Heart right ventricle (tissue), 16 donors: ENCODE results near the gene GGA3. TPM values are rescaled to one million over a fixed set of nuclear protein-coding genes. Genes with fewer than 3 reads are reported as not detected.

Experiments
- ATAC-seq, 8 donors: fragments of 200-7000 bp; cut with Tn5 transposase; one replicate each; pipeline ENCODE4 v1.9.1; 2020; ENCODE audit warnings: mild to moderate bottlenecking in 8 of 8, moderate library complexity in 8 of 8, moderate number of reproducible peaks in 1 of 8
- DNase-seq, 2 donors: peaks; one replicate each; pipeline ENCODE4 v3.0.0-alpha.2; 2020
- H3K27ac ChIP-seq, 10 donors: fragments of 200-600 bp; sonication (generic) in 2 of 10; one replicate each; pipeline versions ENCODE4 v1.5.0 to v1.8.0; 2020 to 2022; ENCODE audit warnings: mild to moderate bottlenecking in 3 of 10
- H3K27me3 ChIP-seq, 7 donors: fragments of 200-600 bp; one replicate each; pipeline ENCODE4 v1.8.0; 2021 to 2022; ENCODE audit warnings: mild to moderate bottlenecking in 2 of 7
- H3K36me3 ChIP-seq, 9 donors: fragments of 200-600 bp; sonication (generic) in 1 of 9; one replicate each; pipeline versions ENCODE4 v1.5.0 to v1.8.0; 2020 to 2022; ENCODE audit warnings: mild to moderate bottlenecking in 2 of 9
- H3K4me1 ChIP-seq, 9 donors: fragments of 200-600 bp; sonication (generic) in 1 of 9; one replicate each; pipeline versions ENCODE4 v1.5.0 to v1.8.0; 2020 to 2022; ENCODE audit warnings: mild to moderate bottlenecking in 4 of 9
- H3K4me3 ChIP-seq, 10 donors: fragments of 200-600 bp; sonication (generic) in 2 of 10; one replicate each; pipeline versions ENCODE4 v1.5.0 to v1.8.0; 2020 to 2022; ENCODE audit warnings: mild to moderate bottlenecking in 7 of 10, moderate library complexity in 2 of 10
- H3K9me3 ChIP-seq, 11 donors: fragments of 200-600 bp in 10 of 11; sonication (generic) in 2 of 11; one replicate each; pipeline versions ENCODE4 v1.5.0 to v1.8.0; 2013 to 2022; ENCODE audit warnings: mild to moderate bottlenecking in 2 of 11, control low read depth in 1 of 11, moderate library complexity in 1 of 11
- WGBS, 2 donors: extraction: QIAGEN DNeasy Blood & Tissue Kit; methylation state at CpG; one replicate each; pipeline ENCODE4 v1.1.7; 2013; ENCODE audit warnings: inconsistent platforms in 1 of 2; 5-methylcytosine and 5-hydroxymethylcytosine counted together
- intact Hi-C, 10 donors: fragments of 100-400 bp; cut with DNase I; formaldehyde crosslinking; loops; one replicate each; pipeline versions ENCODE4 v1.11.1 to v1.14.2; 2022
- polyA plus RNA-seq, 2 donors: library from polyadenylated mRNA; stranded (reverse); fragments of 200-250 nt; gene quantifications; one replicate each; pipeline ENCODE4 v1.2.3, GENCODE V29; 2013
- total RNA-seq, 10 donors: library from RNA; stranded (reverse); fragmentation: NEBNext Ultra II Directional in 3 of 10; extraction: Animal tissue kit (Norgen Biotek cat#: 25700) in 3 of 10; gene quantifications; one replicate each; pipeline versions ENCODE4 v1.2.1 to v1.2.4, GENCODE V29; 2021 to 2023
- TF ChIP-seq, protein P1 (sequence below), 9 donors: fragments of 200-600 bp; sonication (generic) in 2 of 9; IDR thresholded peaks; one replicate each; pipeline versions ENCODE4 v1.5.0 to v1.8.0; 2021 to 2022; ENCODE audit warnings: antibody characterized with exemption in 9 of 9, mild to moderate bottlenecking in 5 of 9, moderate library complexity in 1 of 9
- donor health status: Arrhythmogenic right ventricular cardiomyopathy.
- donor health status: ischemic (EF 13 %, LVEDD 7.1; RV severe dilation, severe dysfunction).
- donor health status: healthy with polysubstance abuse.
- donor health status: DM: no; HTN: yes; CAD: no.
- donor health status: DM: no; HTN: no; CAD: no.
- donor health status: ischemic (EF 25% LVEDD 6.9; RV normal size, moderate dysfunction).
- donor health status: ischemic (EF 25% LVEDD 5.7; RV mildly dilated, moderate dysfunction).
- donor health status: healthy.
- donor health status: DM: yes; HTN: yes; CAD: no.
- donor health status: Ischemic cardiomyopathy.
- donor health status: ischemic (EF 35%, LVEDD 5.7; RV mildly dilated, moderate dysfunction).
- donor health status: nonischemic (EF 11% LVEDD 7.7; RV severe dilation, severe dysfunction).
- donor health status: DM: yes; HTN: yes; CAD: no.
- donor health status: PGD.
- donor health status: ischemic (EF 29% LVEDD 5.4; RV normal size, mild dysfunction).
- donor health status: nonischemic (EF 23%, LVEDD 6.1; RV moderate dilation, normal function).

The GGA3 gene
- total and polyA plus RNA-seq, 12 donors, result 13.1 to 30.2 (median 20.7) TPM

DNA sequence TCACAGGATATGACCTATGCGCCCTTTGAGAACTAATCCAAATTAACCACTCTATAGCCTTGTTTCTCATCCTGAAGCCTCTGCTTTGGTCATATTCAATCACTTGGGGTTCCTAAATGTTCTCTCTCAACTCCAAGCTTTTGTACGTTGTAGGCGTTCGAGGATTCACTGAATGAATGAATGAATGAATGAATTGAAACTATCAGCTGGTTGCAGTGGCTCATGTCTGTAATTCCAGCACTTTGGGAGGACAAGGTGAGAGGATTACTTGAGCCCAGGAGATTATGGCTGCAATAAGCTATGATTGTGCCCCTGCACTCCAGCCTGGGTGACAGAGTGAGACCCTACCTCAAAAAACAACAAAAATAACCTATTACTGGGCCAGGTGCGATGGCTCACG is 72.8 kb downstream of the GGA3 start:
- WGBS, 2 donors, result 89 to 93% methylated on average over 6 of the region's 6 CpGs
- intact Hi-C loops, result loop anchor here in 1 of 10 donors (10.0 kb wide), 1 partner anchor 56 kb away; no protein-coding TSS in a partner anchor
- no peaks in the 10 kb centered on the region for H3K9me3 ChIP-seq
- no peak overlapping the region for H3K4me3 ChIP-seq
- no peaks in the 10 kb centered on the region for H3K36me3 ChIP-seq
- DNase-seq (no peak), ATAC-seq (no peak)
- H3K27ac ChIP-seq, result no peak overlapping the region
- H3K27me3 ChIP-seq, result no peaks in the 10 kb centered on the region
- H3K4me1 ChIP-seq, result peaks cover 0 to 4% (median under 1%) of the 10 kb centered on the region in 9 donors
- TF ChIP-seq, protein P1, sequence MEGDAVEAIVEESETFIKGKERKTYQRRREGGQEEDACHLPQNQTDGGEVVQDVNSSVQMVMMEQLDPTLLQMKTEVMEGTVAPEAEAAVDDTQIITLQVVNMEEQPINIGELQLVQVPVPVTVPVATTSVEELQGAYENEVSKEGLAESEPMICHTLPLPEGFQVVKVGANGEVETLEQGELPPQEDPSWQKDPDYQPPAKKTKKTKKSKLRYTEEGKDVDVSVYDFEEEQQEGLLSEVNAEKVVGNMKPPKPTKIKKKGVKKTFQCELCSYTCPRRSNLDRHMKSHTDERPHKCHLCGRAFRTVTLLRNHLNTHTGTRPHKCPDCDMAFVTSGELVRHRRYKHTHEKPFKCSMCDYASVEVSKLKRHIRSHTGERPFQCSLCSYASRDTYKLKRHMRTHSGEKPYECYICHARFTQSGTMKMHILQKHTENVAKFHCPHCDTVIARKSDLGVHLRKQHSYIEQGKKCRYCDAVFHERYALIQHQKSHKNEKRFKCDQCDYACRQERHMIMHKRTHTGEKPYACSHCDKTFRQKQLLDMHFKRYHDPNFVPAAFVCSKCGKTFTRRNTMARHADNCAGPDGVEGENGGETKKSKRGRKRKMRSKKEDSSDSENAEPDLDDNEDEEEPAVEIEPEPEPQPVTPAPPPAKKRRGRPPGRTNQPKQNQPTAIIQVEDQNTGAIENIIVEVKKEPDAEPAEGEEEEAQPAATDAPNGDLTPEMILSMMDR (IDR thresholded peaks at IDR 0.05), result no peak

Other genes starting within 250 kb of the GGA3 start
- 10 to 100 TPM; 43.7 to 64.1 (median 51.7) TPM for gene MRPL58, start 248.9 kb downstream of the GGA3 start, total RNA-seq
- gene MRPL58, start 248.9 kb downstream of the GGA3 start, polyA plus RNA-seq, result 10 to 100 TPM; 71.8 to 72.3 TPM
- 1,000 to 10,000 TPM in 1 of 10 donors, 100 to 1,000 TPM in 9; 678 to 1,003 (median 867) TPM for gene ATP5PD, start 214.6 kb downstream of the GGA3 start, total RNA-seq
- gene ATP5PD, start 214.6 kb downstream of the GGA3 start, polyA plus RNA-seq, result 1,000 to 10,000 TPM in 1 of 2 donors, 100 to 1,000 TPM in 1; 870 to 2,296 TPM
- 10 to 100 TPM; 19.6 to 41.1 (median 29.6) TPM for gene KCTD2, start 214.4 kb downstream of the GGA3 start, total RNA-seq
- gene KCTD2, start 214.4 kb downstream of the GGA3 start, polyA plus RNA-seq, result 10 to 100 TPM; 11.8 to 19.2 TPM
- gene SLC16A5, start 173.7 kb downstream of the GGA3 start, total RNA-seq, result 10 to 100 TPM in 8 of 10 donors, 1 to 10 TPM in 2; 7.5 to 17.4 (median 11.9) TPM
- 10 to 100 TPM in 1 of 2 donors, 1 to 10 TPM in 1; 3.6 to 12.4 TPM for gene SLC16A5, start 173.7 kb downstream of the GGA3 start, polyA plus RNA-seq
- 1 to 10 TPM; 4.7 to 7.9 (median 5.2) TPM for gene ARMC7, start 151.6 kb downstream of the GGA3 start, total RNA-seq
- gene ARMC7, start 151.6 kb downstream of the GGA3 start, polyA plus RNA-seq, result 1 to 10 TPM; 3.1 to 7.2 TPM
- 10 to 100 TPM; 17.1 to 33.3 (median 21.6) TPM for gene NT5C, start 129.9 kb downstream of the GGA3 start, total RNA-seq
- 10 to 100 TPM; 50.0 to 71.7 TPM for gene NT5C, start 129.9 kb downstream of the GGA3 start, polyA plus RNA-seq
- 10 to 100 TPM in 8 of 10 donors, 1 to 10 TPM in 2; 6.7 to 30.0 (median 12.6) TPM for gene JPT1, start 107.1 kb downstream of the GGA3 start, total RNA-seq
- gene JPT1, start 107.1 kb downstream of the GGA3 start, polyA plus RNA-seq, result 10 to 100 TPM; 32.6 to 61.6 TPM
- gene SUMO2, start 78.6 kb downstream of the GGA3 start, total RNA-seq, result 100 to 1,000 TPM; 187 to 258 (median 218) TPM
- gene SUMO2, start 78.6 kb downstream of the GGA3 start, polyA plus RNA-seq, result 10 to 100 TPM; 47.9 to 57.1 TPM
- 10 to 100 TPM; 16.2 to 28.4 (median 20.4) TPM for gene NUP85, start 55.9 kb downstream of the GGA3 start, total RNA-seq
- 10 to 100 TPM; 31.3 to 39.0 TPM for gene NUP85, start 55.9 kb downstream of the GGA3 start, polyA plus RNA-seq
- gene MRPS7, start 273 bp upstream of the GGA3 start, total RNA-seq, result 100 to 1,000 TPM; 124 to 179 (median 151) TPM
- gene MRPS7, start 273 bp upstream of the GGA3 start, polyA plus RNA-seq, result 100 to 1,000 TPM in 1 of 2 donors, 10 to 100 TPM in 1; 98.9 to 118 TPM
- gene MIF4GD, start 9.6 kb upstream of the GGA3 start, total RNA-seq, result 10 to 100 TPM; 12.6 to 21.0 (median 15.6) TPM
- 10 to 100 TPM in 1 of 2 donors, 1 to 10 TPM in 1; 7.5 to 27.7 TPM for gene MIF4GD, start 9.6 kb upstream of the GGA3 start, polyA plus RNA-seq
- 10 to 100 TPM in 6 of 10 donors, 1 to 10 TPM in 4; 6.8 to 19.2 (median 11.3) TPM for gene SLC25A19, start 27.8 kb upstream of the GGA3 start, total RNA-seq
- gene SLC25A19, start 27.8 kb upstream of the GGA3 start, polyA plus RNA-seq, result 10 to 100 TPM; 19.7 to 23.2 TPM
- gene GRB2, start 144.1 kb upstream of the GGA3 start, total RNA-seq, result 10 to 100 TPM; 43.9 to 85.5 (median 52.0) TPM
- 10 to 100 TPM; 23.5 to 54.0 TPM for gene GRB2, start 144.1 kb upstream of the GGA3 start, polyA plus RNA-seq
- gene TMEM94, start 195.0 kb upstream of the GGA3 start, total RNA-seq, result 10 to 100 TPM; 29.0 to 66.7 (median 41.3) TPM
- gene TMEM94, start 195.0 kb upstream of the GGA3 start, polyA plus RNA-seq, result 10 to 100 TPM; 25.6 to 56.1 TPM